GDM1 (cell line): ENCODE data around the gene NCKAP5.

Experiments
- DNase-seq: peaks from one replicate; lab custom pipeline; 2025; lab: John Stamatoyannopoulos, UW

NCKAP5 gene

DNA sequence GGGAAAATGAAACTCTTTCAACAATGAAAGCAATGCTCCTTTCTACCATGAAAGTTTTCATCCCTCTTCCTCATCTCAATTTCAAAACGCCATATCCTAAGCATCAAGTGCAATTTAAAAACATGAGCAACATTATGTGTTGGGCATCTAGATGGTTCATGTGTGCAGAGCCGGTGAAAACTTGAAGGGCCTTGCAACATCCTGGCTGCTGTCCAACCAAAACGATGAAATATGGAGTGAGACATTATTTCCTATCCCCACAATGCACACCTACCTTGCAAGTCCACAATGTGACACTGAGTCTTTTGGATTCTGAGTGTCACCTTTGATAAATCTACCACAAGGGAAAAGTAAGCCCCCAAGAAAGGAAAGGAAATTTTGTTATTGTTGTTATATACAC, 110.0 kb downstream of the NCKAP5 start:
- no peak for DNase-seq

DNA sequence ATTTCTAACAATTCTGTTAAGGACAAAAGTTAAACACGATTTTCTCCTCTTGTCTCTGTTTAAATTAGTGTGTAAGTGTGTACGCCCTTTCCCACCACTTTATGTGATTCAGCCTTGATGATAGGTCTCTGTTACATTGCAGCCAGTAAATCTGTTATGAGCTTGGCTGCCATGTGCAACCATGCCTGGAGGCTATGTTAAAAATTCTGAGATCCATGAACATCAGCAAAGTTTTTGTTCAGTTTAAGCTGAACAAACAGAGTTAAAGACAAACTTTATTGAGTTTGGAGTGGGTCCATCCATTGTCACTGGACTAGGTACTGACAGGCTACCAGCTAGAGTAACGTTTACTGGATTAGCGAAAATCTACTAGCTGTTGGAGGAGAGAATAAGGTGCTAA, 110.4 kb downstream of the NCKAP5 start:
- no peak for DNase-seq

DNA sequence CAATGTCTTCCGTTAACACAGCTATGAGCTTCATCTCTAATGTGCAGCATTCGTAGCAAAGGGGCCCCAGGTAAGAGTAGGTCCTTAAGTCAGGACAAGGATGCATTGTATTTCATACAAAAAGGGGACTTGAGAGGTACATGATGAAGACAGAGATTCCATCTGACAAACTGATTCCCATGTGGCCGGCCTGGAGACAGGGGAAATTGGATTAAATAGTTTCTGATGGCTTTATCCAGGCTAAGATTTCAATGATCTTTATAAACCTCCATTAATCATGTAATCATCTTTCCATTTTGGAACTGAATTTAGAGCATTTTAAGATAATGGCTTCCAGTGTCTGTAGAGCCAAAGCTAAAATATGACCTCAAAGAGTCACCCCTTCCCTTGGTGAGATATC, 111.3 kb downstream of the NCKAP5 start:
- no peak for DNase-seq

DNA sequence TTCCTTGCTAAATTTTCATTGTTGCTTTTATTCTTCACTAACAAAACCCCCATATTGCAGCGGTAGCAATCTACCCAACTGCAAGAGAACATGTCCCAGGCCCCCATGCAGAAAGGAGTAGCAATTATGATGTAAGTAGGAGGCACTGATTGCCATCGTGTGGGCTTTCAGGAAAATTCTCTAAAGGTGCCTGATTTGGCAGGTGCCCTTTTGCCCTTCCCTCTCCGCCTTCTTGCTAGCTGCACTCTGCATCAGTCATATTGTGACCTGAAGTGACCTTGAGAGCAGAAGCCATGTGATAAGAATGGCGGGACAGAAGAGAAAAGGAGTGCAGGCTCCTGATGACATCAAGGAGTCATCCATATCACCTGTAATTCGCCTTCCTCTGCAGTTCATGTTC, 112.1 kb downstream of the NCKAP5 start:
- DNase-seq, result no peak

DNA sequence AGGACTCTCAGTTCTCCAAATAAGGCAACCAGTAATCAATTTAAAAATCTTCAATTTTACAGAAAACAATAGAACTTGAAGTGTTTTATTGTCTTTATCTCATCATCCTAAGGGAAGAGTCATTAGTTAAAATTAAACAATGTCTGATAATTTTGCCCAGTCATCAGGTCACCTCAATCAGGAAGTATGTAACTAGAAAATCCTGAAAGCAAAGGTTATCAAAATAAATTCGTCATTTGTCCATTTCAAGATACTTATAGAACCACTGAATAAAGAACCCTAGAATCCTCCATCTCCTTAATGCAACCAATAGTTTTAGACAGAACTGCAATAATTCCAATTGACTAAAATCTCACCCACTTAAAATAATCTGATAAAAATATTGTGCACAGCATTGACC, 115.2 kb downstream of the NCKAP5 start:
- DNase-seq, result no peak

DNA sequence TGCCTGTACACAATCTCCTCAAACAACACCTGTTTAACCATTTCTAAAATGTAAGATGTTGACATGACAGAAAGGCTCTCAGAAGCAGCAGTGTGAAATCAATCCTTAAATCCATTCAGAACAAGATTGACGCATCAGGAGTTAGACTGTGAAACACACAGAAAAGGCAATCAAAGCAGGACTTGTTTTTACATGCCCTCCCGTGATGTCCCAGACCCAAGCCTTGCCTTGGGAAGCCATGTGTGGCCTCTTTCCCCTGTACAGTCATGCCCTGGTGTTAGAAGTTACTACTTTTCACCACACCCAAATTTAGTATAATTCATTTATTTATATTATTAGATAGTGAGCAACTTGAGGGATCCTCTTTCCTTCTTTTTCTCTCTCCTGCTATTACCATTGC, 115.7 kb downstream of the NCKAP5 start:
- no peak for DNase-seq

DNA sequence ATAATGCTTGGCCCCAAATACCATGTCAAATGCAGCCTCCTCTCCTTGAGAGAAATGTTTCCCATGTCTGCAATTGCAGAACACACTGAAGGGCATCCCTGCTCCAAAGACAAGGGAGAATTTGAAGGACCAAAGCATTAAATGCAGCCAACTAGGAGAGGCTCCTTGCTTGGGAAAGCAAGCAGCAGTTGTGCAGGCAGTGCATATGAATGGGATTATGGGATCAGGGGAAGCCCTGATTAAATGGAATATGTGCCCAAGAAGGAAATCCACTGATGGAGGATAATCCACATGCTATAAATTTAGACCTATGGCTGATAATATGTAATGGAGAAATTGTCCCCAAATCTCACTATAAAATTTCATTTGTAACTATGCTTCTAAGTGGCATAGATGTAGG, 116.1 kb downstream of the NCKAP5 start:
- DNase-seq, result no peak

DNA sequence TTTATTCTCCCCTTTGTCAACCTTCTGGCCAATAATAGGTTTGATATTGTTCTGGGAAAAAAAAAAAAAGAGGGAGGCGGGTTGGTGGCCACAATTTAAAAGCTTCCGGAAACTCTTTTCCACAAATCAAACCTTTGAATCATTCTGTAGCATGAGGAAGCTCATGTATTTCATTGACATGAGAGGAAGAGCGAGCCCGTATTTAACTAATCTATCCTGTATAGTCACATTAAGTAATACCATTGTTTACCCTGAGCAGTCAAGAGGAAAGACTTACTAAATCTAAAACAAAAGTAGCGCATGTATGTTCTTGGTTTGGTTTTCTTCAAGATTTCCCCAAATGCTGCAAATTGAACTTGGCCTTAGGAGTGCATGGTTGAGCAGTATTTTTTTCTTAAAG, 120.1 kb downstream of the NCKAP5 start:
- DNase-seq, result no peak

DNA sequence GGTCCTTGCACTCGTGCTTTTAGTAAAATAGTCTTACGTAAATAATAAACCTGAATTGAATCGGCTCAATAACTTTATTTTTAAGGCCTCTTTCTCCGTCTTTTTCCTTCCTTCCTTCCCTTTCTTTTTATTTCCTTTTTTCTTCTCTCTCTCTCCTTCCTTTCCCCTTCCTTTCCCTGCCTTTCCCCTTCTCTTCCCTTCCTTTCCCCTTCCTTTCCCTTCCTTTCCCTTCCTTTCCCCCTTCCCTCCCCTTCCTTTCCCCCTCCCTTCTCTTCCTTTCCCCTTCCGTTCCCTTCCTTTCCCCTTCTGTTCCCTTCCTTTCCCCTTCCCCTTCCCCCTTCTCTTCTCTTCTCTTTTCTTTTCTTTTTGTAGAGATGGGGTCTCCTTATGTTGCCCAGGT, 121.0 kb downstream of the NCKAP5 start:
- no peak for DNase-seq

DNA sequence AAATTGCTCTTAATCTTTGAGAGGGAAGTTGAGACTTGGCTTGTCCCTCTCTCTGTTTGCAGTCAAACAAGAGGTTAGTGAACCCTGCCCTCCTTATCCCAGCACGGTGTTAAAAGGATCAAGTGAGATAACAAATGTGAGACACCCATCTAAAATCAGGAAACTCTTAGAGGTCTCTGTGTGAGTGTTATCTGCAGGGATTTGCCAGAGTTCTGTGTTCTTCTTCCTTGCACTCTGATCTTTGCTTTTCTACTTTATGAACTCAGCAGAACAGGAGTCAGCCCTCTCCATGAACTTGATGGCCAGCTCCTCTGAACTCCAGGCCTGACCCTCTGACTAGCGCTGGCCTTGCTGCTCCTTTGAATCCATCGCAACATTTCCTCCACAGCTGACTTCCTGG, 123.8 kb downstream of the NCKAP5 start:
- DNase-seq, result no peak

DNA sequence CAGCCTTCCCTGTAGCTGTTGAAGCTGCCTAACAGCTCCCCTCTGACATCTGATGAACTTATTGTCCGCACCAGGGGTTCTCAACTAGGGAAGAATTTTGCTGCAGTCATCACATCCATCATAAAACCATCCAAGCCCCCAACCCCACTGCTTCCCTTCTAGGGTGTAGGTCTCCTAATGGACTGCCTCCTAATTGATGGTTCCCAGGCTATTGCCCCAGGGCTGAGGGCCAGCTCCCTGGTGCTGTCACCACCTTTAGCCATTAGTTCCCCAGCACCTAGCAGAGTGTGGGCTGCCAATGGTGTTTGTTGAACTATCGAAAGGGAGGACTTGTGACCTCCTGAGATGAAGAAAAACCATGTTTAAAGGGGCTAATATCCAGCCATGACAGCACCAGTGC, 125.9 kb downstream of the NCKAP5 start:
- DNase-seq, result no peak

DNA sequence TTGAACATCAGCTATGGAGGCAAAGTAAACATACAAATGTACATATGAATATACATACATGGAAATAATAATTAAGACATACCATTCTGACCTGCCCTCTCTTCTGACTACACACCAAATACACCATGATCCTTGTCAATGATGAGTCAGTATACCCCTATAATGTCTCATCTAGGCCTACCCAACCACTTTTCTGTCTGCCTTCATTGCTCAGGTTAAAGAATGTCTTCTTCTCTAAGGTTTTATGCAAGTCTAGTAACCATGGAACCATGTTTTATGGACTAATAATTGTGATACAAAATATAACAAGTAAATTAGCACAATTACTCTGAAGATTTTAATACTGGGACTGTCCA, 128.7 kb downstream of the NCKAP5 start:
- DNase-seq, result no peak

DNA sequence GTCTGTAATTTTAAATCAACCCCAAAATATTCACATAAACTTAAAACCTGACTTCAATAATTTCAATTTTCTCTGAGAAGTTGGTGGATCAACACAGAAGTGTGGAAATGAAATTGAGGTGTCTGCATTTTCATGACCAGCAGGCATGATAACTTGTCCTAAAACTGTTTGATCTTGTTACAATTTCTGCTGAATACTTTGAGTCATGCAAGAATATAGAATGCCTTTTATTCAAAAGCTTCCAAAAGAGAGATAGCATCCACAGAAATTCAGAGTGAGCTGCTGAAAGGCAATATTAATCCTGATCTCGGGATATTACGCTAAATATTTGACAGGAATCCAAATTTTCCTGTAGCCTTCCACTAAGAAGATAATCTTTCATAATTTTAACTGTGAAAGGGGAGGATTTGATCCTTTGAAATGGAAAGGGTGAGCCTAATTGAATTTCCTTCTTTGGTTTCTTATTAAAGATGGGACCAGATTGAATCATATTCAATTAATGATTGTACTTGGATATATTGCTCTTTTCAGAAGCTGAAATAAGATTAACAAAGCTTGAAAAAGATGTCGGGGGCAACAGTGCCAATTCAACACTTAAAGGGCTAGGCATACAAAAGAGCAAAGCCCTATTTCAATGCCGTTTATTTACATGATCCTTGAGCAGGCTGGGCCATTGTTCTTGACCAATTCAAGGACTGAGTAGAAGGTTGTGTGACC, 129.3 kb downstream of the NCKAP5 start:
- no peak for DNase-seq

DNA sequence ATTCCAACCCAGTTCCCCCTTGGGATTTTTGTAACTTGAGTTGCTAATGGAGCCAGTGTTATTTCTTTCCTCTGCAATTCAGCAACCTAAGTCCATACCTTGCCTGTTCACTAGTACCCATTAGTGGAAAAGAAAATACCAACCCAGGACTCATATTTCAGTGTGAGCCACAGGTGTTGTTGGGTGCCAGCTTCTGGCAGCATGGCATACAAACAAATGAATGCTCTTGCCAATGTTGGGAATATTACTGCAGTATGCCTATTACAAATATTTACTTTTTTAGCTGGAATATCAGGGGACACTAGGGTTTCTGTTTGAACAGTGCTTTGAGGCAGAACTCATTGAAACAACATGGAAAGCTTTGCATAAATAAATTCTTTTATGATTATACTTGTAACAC, 130.2 kb downstream of the NCKAP5 start:
- no peak for DNase-seq

DNA sequence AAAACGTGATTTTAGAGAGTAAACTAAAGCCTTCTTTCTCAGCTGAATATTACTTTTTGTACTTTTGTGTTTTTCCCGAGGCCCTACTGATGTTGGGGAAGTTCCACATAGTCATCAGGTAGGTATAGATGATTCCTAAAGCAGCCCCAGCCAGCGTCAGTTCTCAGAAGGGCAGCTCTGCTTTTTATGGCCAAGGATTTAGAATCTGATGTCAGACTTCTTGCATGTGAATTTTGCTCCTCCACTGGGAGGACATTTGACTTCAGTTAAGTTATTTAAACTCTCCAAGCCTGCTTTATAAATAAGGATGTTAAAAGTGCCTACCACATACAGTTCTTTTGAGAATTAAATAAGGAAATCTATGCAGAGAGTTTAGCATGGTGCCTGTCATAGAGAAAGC, 130.8 kb downstream of the NCKAP5 start:
- no peak for DNase-seq

DNA sequence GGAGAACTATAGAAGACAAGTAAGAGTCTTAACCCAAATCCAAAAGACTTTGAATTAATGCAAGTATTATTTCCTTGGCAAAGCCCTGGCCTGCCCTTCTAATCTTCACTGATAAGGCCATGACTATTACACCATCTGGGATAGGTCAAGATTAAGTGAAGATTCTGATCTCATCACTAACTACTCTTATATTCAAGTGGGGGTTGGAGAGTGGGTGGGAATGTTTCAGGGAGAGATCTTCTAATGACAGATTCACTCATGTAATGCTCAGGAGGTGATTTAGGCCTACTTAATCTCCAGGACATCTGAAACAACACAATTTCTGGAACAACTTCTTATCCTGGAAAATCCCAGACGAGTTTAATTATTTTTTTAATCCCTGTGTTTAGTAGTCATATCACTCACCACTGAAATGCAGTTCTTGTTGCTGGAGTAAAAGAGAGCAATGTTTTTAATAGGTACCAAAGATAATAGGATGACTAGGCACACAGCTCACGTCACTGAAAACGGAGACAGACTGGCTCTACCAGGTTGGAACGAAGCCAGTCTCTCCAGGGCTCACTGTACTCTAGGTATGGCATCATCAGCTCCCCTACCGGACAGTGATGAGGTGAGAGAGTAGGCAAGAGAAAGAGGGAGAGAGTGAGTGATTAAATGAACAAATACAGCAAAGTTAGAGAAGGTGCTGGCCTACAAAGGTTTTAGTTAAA, 133.1 kb downstream of the NCKAP5 start:
- DNase-seq, result no peak

DNA sequence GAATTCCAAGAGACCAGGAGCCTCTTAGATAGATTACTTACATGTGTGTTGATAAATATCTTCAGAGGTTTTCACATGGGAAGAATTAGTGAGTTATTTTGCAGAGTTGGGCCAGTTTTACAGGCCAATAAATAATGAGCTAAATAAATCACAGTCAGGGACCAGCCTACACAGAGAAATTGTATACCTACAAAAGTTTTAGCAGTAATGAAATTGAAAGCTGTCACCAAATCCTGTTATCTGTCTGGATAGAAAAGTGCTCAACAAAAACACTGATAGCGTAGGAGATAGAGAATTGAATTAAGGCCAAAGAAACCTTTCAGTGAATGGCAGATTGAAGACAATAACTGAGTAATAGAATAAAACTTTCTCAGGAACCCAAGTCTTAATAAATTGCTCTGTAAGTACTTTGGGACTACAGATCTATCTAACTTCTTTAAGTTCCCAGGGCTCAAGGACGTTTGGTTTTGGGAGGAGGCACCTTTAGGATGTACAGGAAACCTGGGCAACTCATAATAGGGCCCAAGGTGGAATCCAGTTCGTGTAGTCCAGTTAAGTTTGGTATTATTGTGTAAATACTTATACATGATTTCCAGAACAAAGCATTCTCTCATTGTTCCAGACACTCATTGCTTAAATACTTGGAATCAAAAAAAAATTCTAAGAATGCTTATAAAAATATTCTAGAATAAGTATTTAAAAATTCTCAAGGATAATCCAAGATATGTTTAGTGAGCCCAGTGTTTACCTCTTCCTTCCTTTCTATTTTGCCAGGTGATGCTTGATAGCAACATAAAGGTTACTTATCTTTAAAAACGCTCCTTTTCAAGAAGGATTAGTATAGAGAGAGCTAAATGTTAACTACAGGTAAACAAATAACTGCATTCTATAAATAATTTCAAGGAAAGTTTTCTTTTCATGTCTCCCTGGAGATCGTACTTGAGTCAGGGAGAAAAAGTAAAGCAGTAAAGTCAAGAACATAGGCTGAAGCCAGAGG, 134.5 kb downstream of the NCKAP5 start:
- DNase-seq, result no peak

DNA sequence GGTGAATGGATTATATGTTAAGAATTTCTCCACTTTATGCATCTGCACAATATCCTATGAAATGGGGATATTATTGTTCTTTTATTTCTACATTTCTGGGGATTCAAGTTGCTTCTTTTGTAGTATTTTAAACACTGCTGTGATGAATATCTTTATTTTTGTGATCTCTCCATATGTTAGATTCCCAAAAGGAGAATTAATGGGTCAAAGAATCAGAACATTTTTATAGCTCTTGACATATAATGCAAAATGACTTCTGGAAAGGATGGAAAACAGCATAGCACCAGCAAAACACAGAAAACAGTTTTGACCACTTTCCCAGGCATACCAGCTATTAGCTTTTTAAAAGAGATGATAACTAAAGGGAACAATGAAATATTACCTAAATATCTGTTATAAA, 135.5 kb downstream of the NCKAP5 start:
- no peak for DNase-seq

DNA sequence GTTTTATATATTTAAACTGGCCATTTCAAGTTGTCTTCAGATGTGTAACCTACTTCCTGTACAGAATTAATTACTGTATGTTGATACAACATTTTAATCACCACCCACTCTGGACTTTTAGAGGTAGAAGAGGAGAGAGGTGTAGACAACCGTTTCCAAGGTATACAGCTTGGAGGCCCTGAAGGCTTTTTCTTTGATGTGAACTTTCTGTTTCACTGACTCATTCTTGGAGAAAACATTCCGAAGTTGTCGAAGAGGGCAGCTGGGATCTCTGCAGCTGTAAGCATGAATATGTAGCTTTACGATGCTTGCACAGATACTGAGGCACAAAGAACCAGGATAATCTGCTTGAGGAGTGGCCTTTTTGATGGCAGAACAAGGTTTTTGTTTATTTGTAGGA, 137.0 kb downstream of the NCKAP5 start:
- DNase-seq, result no peak

DNA sequence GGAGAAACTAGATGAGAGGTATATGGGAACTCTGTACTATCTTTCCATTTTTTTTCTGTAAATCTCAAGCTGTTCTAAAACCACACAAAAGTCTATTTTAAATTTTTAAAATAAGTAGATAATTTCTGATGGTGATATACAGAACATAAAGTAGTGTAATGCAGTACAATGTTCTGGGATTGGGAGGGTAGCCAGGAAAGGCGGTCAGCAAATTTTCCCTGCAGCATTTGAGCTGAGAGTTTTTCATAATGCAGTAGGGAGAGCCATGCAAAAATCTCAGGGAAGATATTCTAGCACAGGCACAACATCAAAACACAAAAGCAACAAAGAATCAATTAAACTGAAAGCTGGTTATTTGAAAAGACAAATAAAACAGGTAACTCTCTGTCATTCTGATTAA, 141.5 kb downstream of the NCKAP5 start:
- no peak for DNase-seq

DNA sequence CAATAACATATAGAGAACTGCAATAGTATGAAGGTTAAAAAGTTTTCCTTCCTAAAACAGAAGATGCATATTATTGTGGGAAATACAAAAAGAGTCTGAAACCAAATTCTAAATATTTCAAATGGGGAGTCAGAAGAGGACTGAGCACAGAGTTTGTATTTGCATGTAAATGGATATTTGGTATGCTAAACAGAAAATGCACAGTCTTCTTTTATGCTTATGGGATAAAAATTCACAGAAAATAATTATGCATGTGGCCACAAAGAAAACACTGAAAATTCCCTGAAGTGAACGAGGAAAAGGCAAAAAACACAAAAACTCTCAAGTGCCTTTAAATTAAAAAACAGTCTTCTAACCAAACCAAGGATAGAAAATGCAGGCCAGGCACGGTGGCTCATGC, 142.7 kb downstream of the NCKAP5 start:
- no peak for DNase-seq

DNA sequence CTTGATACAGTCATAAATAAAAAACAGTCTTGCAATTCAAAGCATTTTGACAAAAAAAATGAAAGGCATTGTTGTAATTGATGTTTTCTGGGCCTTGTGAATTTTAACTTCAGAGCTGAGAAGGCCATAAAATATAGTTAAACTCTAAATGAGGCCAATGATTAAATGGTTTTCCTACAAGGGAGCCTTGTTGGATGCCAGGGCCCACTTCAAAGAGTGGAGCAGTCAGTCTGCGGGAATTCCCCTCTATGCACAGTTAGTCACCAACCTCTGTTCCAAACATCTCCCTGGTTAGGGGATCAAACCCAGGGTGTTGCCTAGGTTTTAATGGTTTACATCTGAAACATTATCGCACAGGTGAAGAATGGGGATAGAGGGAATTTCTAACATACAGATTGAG, 143.4 kb downstream of the NCKAP5 start:
- DNase-seq, result no peak

DNA sequence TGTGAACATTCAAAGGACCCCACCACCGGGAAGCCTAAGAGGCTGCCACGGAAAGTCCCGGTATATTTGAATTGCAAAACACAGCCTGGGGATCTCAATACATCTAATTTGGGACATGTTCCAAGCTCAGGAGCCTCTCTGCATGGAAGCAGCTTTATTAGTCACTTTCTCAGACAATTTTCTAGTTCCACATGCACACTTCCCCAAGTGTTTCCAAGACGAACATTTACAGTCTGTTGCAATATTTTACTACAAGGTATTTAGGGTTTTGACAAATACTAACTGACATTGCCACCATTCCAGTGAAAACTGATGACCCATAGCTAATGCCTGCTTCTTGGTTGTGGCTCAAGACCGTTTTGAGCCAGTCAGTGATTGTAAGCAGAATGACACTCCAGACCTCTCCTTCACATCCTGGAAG, 145.3 kb downstream of the NCKAP5 start:
- DNase-seq, result no peak
